Left ventricle myocardium superior (tissue), 1 donor: ENCODE measurements around the gene DUOXA1. TPM values are rescaled to one million over a fixed set of nuclear protein-coding genes. Genes with fewer than 3 reads are reported as not detected.
"Not testable (repeated sequence)": the region's sequence is repeated elsewhere in the genome, so short reads cannot be mapped to it uniquely, and the experiment has no call there.

ENCODE experiments used
- ATAC-seq: fragments of 200-7000 bp; cut with Tn5 transposase; one replicate; pipeline ENCODE4 v1.9.1; 2020; ENCODE audit warnings: mild to moderate bottlenecking, moderate library complexity
- DNase-seq: peaks from one replicate; pipeline ENCODE4 v3.0.0-alpha.2; 2020
- intact Hi-C: fragments of 100-400 bp; cut with micrococcal nuclease; formaldehyde crosslinking; loops from one replicate; pipeline ENCODE4 v1.11.0; 2022
- total RNA-seq: library from RNA; stranded (reverse); fragmentation: NEBNext Ultra II Directional; extraction: Animal tissue kit (Norgen Biotek cat#: 25700); gene quantifications from one replicate; pipeline ENCODE4 v1.2.1, GENCODE V29; 2021
- donor health status: DM: no; HTN: yes; CAD: no; lungs with severe emphysema.

DUOXA1 gene
- total RNA-seq, 1 donor from 2014 or later = 0.59 TPM

- peak; percentile 80 for ATAC-seq
- intact Hi-C loops, DNase-seq: not testable (repeated sequence)
These were observed 52.3 kb downstream of the DUOXA1 start for GRCh38 chr15:45077391-45077790.

- ATAC-seq, DNase-seq, intact Hi-C loops: not testable (repeated sequence)
These were observed 54.0 kb downstream of the DUOXA1 start for GRCh38 chr15:45075440-45076320.

GRCh38 chr15:45073602-45074001, 56.1 kb downstream of the DUOXA1 start:
- intact Hi-C loops, ATAC-seq, DNase-seq: not testable (repeated sequence)

- ATAC-seq, DNase-seq, intact Hi-C loops: not testable (repeated sequence)
These were observed 59.7 kb downstream of the DUOXA1 start for GRCh38 chr15:45069942-45070360.

Other genes with a start within 250 kb of the DUOXA1 start
- gene TERB2, start 173.2 kb downstream of the DUOXA1 start, total RNA-seq = not detected
- gene SORD, start 106.7 kb downstream of the DUOXA1 start, total RNA-seq = 13.6 TPM
- gene DUOX2, start 15.7 kb downstream of the DUOXA1 start, total RNA-seq = 0.05 TPM
- gene DUOXA2, start 15.6 kb downstream of the DUOXA1 start, total RNA-seq = not detected
- gene DUOX1, start 115 bp upstream of the DUOXA1 start, total RNA-seq = 0.50 TPM
- gene SHF, start 58.1 kb upstream of the DUOXA1 start, total RNA-seq = 5.0 TPM
- not detected for gene SLC28A2, start 122.4 kb upstream of the DUOXA1 start, total RNA-seq
- gene GATM, start 248.7 kb upstream of the DUOXA1 start, total RNA-seq = 56.4 TPM